ENCODE measurements around the gene FASTK.

The FASTK gene

GRCh38 chr7:151095828-151096475 is 15.3 kb upstream of the FASTK start:
- Mint-ChIP-seq H3K9me3 (no peaks in the 10 kb centered on the region), H3K27ac (no peak overlapping the region), H3K36me3 (ENCODE audit: low read depth) (no peaks in the 10 kb centered on the region), H3K4me1 (peaks cover 8% of the 10 kb centered on the region), H3K4me3 (no peak overlapping the region), H3K27me3 (ENCODE audit: low read depth) (peaks cover 4% of the 10 kb centered on the region)
- TF ChIP-seq CTCF (IDR thresholded peaks at IDR 0.05; ENCODE audit: unreplicated experiment in 3 of 3), result no peak

GRCh38 chr7:151095123-151095797 is 14.7 kb upstream of the FASTK start:
- Mint-ChIP-seq H3K27ac (no peak overlapping the region), H3K4me3 (no peak overlapping the region), H3K9me3 (no peaks in the 10 kb centered on the region), H3K27me3 (ENCODE audit: low read depth) (peaks cover 4% of the 10 kb centered on the region), H3K36me3 (ENCODE audit: low read depth) (no peaks in the 10 kb centered on the region), H3K4me1 (peaks cover 8% of the 10 kb centered on the region)
- no peak for TF ChIP-seq CTCF (IDR thresholded peaks at IDR 0.05; ENCODE audit: unreplicated experiment in 3 of 3)

GRCh38 chr7:151094675-151095074 is 14.1 kb upstream of the FASTK start:
- H3K36me3 Mint-ChIP-seq (ENCODE audit: low read depth), result no peaks in the 10 kb centered on the region
- H3K27ac Mint-ChIP-seq, result no peak overlapping the region
- TF ChIP-seq CTCF (IDR thresholded peaks at IDR 0.05; ENCODE audit: unreplicated experiment in 3 of 3), result no peak
- no peaks in the 10 kb centered on the region for H3K9me3 Mint-ChIP-seq
- no peak overlapping the region for H3K4me3 Mint-ChIP-seq
- peaks cover 4% of the 10 kb centered on the region for H3K27me3 Mint-ChIP-seq (ENCODE audit: low read depth)
- peaks cover 11% of the 10 kb centered on the region for H3K4me1 Mint-ChIP-seq

GRCh38 chr7:151093748-151094147 is 13.1 kb upstream of the FASTK start:
- Mint-ChIP-seq H3K27ac (no peak overlapping the region), H3K4me1 (peaks cover 20% of the 10 kb centered on the region), H3K36me3 (ENCODE audit: low read depth) (no peaks in the 10 kb centered on the region), H3K27me3 (ENCODE audit: low read depth) (peaks cover 4% of the 10 kb centered on the region), H3K9me3 (no peaks in the 10 kb centered on the region), H3K4me3 (no peak overlapping the region)
- TF ChIP-seq CTCF (IDR thresholded peaks at IDR 0.05; ENCODE audit: unreplicated experiment in 3 of 3), result no peak

- H3K4me3 Mint-ChIP-seq, result no peak overlapping the region
- no peak for TF ChIP-seq CTCF (IDR thresholded peaks at IDR 0.05; ENCODE audit: unreplicated experiment in 3 of 3)
- no peaks in the 10 kb centered on the region for H3K36me3 Mint-ChIP-seq (ENCODE audit: low read depth)
- H3K4me1 Mint-ChIP-seq, result peaks cover 27% of the 10 kb centered on the region
- no peak overlapping the region for H3K27ac Mint-ChIP-seq
- H3K27me3 Mint-ChIP-seq (ENCODE audit: low read depth), result peaks cover 4% of the 10 kb centered on the region
- H3K9me3 Mint-ChIP-seq, result no peaks in the 10 kb centered on the region
Measured at GRCh38 chr7:151091988-151092387, 11.4 kb upstream of the FASTK start.

GRCh38 chr7:151091431-151091830 is 10.8 kb upstream of the FASTK start:
- H3K9me3 Mint-ChIP-seq, result no peaks in the 10 kb centered on the region

More at GRCh38 chr7:151091431-151091830, 10.8 kb upstream of the FASTK start:
- Mint-ChIP-seq H3K27ac (no peak overlapping the region), H3K4me3 (no peak overlapping the region), H3K4me1 (peaks cover 27% of the 10 kb centered on the region), H3K36me3 (ENCODE audit: low read depth) (no peaks in the 10 kb centered on the region), H3K27me3 (ENCODE audit: low read depth) (peaks cover 4% of the 10 kb centered on the region)
- peak in 2 of 3 experiments; percentile 16 to 35 for TF ChIP-seq CTCF (IDR thresholded peaks at IDR 0.05; ENCODE audit: unreplicated experiment in 3 of 3)

Data from nephron (organoid).